ENCODE data around the gene BRME1.
"Not testable (repeated sequence)": the region's sequence is repeated elsewhere in the genome, so short reads cannot be mapped to it uniquely, and the experiment has no call there.

The BRME1 gene

GRCh38 chr19:13865571-13866462, 40.1 kb downstream of the BRME1 start:
- DNase-seq, result peak in 1 of 5 experiments; percentile 30

GRCh38 chr19:13864667-13865570, 41.0 kb downstream of the BRME1 start:
- no peak for DNase-seq

- no peak for DNase-seq
Measured at GRCh38 chr19:13864046-13864666, 41.8 kb downstream of the BRME1 start.

- DNase-seq, result peak; percentile 78 to 87 (median 85)
Measured at GRCh38 chr19:13861714-13862531, 44.0 kb downstream of the BRME1 start.

- no peak for DNase-seq
Measured at GRCh38 chr19:13861392-13861713, 44.6 kb downstream of the BRME1 start.

- no peak for DNase-seq
Measured at GRCh38 chr19:13860679-13861391, 45.1 kb downstream of the BRME1 start.

- DNase-seq, result no peak
Measured at GRCh38 chr19:13859361-13859880, 46.5 kb downstream of the BRME1 start.

GRCh38 chr19:13856497-13856896, 49.4 kb downstream of the BRME1 start:
- no peak for DNase-seq

- not testable (repeated sequence) for DNase-seq
Measured at GRCh38 chr19:13852171-13852707, 53.7 kb downstream of the BRME1 start.

- DNase-seq, result not testable (repeated sequence)
Measured at GRCh38 chr19:13851734-13852114, 54.2 kb downstream of the BRME1 start.

- DNase-seq, result peak in 2 of 5 experiments; percentile 43
Measured at GRCh38 chr19:13850910-13851733, 54.8 kb downstream of the BRME1 start.

GRCh38 chr19:13849991-13850909, 55.7 kb downstream of the BRME1 start:
- DNase-seq, result peak in 4 of 5 experiments; percentile 39 to 67 (median 46)

- DNase-seq, result no peak
Measured at GRCh38 chr19:13848798-13849676, 56.9 kb downstream of the BRME1 start.

GRCh38 chr19:13848340-13848677, 57.6 kb downstream of the BRME1 start:
- no peak for DNase-seq

GRCh38 chr19:13847407-13848339, 58.2 kb downstream of the BRME1 start:
- DNase-seq, result peak; percentile 68 to 85 (median 80)

GRCh38 chr19:13846557-13847406, 59.1 kb downstream of the BRME1 start:
- DNase-seq, result peak; percentile 87 to 100 (median 96)

All from T-helper 2 cell (primary cell).